Measurements from ENCODE around the gene GGA3. TPM values are rescaled to one million over a fixed set of nuclear protein-coding genes. Genes with fewer than 3 reads are reported as not detected.
"Not testable (repeated sequence)": the region's sequence is repeated elsewhere in the genome, so short reads cannot be mapped to it uniquely, and the experiment has no call there.

The GGA3 gene
- total RNA-seq, 1 donor from 2014 or later: 17.9 TPM

- ATAC-seq: no peak
- no peak for DNase-seq (ENCODE audit: low spot score)
Measured at GRCh38 chr17:75273977-75274708, 12.7 kb upstream of the GGA3 start.

DNA sequence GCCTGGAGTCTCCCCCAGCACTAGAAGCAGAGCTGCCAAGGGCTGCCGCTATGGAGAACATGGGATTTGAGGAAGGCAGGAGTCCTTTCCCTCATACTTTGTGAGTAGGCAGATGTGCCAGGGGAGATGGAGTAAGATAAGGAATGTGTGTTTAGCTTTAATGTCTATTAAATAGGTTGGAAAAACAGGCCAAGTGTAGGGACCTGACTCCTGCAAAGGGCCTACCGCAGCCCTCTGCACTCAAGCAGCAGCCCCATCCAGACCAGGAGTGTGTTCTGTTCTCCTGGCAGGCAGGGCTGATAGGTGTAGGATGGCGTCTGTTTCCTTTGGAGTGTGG, 11.4 kb upstream of the GGA3 start:
- no peak for DNase-seq (ENCODE audit: low spot score)
- ATAC-seq: no peak

- ATAC-seq (no peak), DNase-seq (ENCODE audit: low spot score) (peak; percentile 51)
Measured at GRCh38 chr17:75271955-75272847, 10.8 kb upstream of the GGA3 start.

GRCh38 chr17:75271233-75271954, 10.0 kb upstream of the GGA3 start:
- peak; percentile 83 for DNase-seq (ENCODE audit: low spot score)
- ATAC-seq: peak; percentile 88

DNA sequence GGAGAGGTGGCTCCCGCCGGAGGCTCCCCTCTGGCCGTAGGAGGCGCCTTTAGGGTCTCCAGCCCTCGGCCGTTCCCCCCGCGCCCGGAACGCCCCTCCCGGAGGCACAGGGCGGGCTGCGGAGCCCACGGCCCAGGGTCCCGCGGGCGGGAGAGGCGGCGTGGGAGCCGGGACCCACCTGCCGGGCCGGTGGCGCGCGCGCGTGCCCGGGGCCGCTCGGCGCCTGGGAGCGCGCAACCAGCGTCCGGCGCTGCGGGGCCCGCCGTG, 9.5 kb upstream of the GGA3 start, which contains the start of gene MIF4GD:
MIF4GD (minus strand) TSS at position 266 of the 267 bp plus-strand sequence. CDS start 1,036 bp downstream, outside the sequence.
- ATAC-seq (no peak), DNase-seq (ENCODE audit: low spot score) (no peak)

- ATAC-seq (peak; percentile 61), DNase-seq (ENCODE audit: low spot score) (peak; percentile 76)
Measured at GRCh38 chr17:75270218-75270965, 9.0 kb upstream of the GGA3 start.

- DNase-seq (ENCODE audit: low spot score) (no peak), ATAC-seq (no peak)
Measured at GRCh38 chr17:75269844-75270217, 8.4 kb upstream of the GGA3 start.

DNA sequence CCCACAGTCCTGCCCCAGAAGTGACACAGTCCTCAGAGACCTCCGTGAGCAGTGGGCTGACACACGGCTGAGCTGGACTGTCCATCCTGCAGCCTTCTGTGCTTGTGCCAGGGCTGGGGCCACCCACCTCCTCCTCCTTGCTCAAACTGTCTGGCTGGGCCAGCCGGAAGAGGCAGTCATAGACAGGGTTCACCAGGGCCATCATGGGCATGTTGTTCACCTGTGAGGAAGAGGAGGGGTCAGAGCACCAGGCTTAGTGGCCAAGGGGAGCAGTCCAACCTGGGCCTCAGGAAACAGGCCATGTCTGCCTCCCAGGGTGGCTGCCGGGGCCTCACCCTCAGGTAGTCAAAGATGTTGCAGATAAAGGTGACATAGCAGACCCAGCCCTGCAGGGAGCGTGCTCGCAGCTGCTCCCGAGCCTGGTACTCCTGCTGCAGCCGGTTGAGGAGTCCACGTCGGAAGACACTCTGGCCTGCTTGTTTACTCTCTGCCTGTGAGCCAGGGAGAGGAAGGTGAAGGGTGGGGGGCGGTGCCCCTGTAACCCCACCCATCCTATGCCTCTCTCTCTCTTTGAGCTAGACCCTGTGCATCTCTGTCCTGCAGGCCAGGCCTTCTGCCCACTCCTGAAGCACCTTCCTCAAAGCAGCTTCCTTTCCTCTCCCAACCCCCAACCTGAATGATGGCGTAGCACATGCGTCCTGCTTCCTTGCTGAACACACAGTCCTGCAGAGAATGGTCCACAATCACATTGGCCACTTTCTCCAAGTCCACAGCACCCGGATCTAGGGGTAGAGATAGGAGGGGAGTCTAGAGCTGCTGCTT, 6.2 kb upstream of the GGA3 start:
- ATAC-seq: no peak
- no peak for DNase-seq (ENCODE audit: low spot score)

GRCh38 chr17:75267153-75267410, 5.7 kb upstream of the GGA3 start:
- no peak for DNase-seq (ENCODE audit: low spot score)
- no peak for ATAC-seq

- no peak for ATAC-seq
- DNase-seq (ENCODE audit: low spot score): no peak
Measured at GRCh38 chr17:75266316-75267152, 5.1 kb upstream of the GGA3 start.

GRCh38 chr17:75265614-75266315, 4.4 kb upstream of the GGA3 start:
- ATAC-seq: no peak
- DNase-seq (ENCODE audit: low spot score): no peak

- DNase-seq (ENCODE audit: low spot score) (no peak), ATAC-seq (no peak)
Measured at GRCh38 chr17:75263055-75263454, 1.6 kb upstream of the GGA3 start.

GRCh38 chr17:75262112-75262606, 753 bp upstream of the GGA3 start:
- DNase-seq (ENCODE audit: low spot score): no peak

DNA sequence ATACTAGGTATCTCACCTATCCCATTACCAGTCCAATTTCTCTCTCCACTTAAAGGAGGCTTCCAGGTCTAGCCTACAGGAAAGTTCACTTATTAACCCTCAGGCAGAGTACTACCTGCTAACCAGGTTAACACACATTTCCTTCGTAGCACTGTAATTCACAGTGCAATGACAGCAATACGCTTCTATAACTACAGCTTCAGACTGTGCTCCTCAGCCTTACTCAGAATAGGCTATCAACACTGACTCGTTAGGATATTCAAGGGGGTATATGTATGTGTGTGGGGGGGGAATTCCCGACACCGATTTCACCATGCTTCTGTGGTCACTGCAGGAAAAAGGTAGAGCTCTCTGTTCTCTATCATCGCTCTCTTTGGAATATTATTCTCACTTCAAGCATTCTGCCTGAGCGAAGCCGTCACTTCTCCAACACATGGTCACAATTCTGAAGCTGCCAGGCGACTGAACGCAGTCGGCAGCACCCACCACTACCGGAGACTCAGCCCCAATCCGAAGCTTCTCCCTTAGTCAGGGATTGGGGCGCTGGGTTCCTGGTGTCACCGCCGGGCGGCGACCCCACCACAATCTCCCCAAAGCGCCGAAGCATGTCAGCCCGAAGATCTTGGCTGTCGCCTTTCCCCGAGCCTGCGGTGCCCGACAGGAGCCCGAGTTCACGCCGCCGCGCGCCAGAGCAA, 618 bp downstream of the GGA3 start:
- no peak for ATAC-seq

More at GRCh38 chr17:75262112-75262606, 753 bp upstream of the GGA3 start:
- ATAC-seq: peak; percentile 12

DNA sequence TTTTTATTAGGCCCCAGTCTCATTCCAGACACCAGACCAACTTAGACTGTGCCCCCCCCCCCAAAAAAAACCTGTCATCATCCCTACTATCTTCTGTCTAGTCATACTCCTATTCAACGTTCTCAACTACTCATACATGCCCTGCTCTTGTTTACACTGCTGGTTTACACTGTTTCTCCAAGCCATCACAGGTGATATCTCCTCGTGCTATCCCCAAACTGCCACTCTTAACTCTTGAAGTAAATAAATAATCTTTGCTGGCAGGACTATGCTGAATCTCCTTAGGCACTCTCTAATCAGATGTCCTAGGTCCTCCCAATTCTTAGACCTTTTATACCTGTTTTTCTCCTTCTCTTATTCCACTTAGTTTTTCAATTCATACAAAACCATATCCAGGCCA, 4.2 kb downstream of the GGA3 start:
- not testable (repeated sequence) for DNase-seq (ENCODE audit: low spot score); ATAC-seq

More for the DNA sequence above, 618 bp downstream of the GGA3 start:
- DNase-seq (ENCODE audit: low spot score): no peak

GRCh38 chr17:75255954-75256698, 5.3 kb downstream of the GGA3 start:
- ATAC-seq; DNase-seq (ENCODE audit: low spot score): not testable (repeated sequence)
